B cell (primary cell): Measurements from ENCODE around the gene SIRPA. TPM values are rescaled to one million over a fixed set of nuclear protein-coding genes. Genes with fewer than 3 reads are reported as not detected.

Experiments
- ATAC-seq: fragments of 200-7000 bp; cut with Tn5 transposase; one replicate; pipeline ENCODE4 v1.10.0; 2021; ENCODE audit warnings: low read depth, mild to moderate bottlenecking, moderate number of reproducible peaks, moderate library complexity
- CTCF ChIA-PET: fragments of 350-600 bp; sonication (Branson Sonifier 250); formaldehyde crosslinking; loops from one replicate; lab custom pipeline; 2021; ENCODE audit warnings: antibody characterized with exemption, inconsistent platforms; lab: Charles Lee
- POLR2A ChIA-PET: fragments of 350-600 bp; sonication (Branson Sonifier 250); formaldehyde crosslinking; loops from one replicate; lab custom pipeline; 2021; ENCODE audit warnings: antibody characterized with exemption; lab: Charles Lee
- DNase-seq: peaks from one replicate; pipeline ENCODE4 v3.0.0; 2013
- H2AFZ ChIP-seq: 2 replicates; pipeline ENCODE4 v1.6.1; 2012; ENCODE audit warnings: mild to moderate bottlenecking, low read depth, low read length; ENCODE audit not compliant: insufficient read depth, poor library complexity, severe bottlenecking
- H3K27ac ChIP-seq, 2 donors: 1 replicate in 1 of 2; 2 replicates in 1 of 2; pipeline ENCODE4 v1.5.1; 2012 to 2013; ENCODE audit warnings: low read length in 2 of 2, mild to moderate bottlenecking in 2 of 2, moderate library complexity in 1 of 2
- H3K27me3 ChIP-seq, 4 experiments: fragments of 200-600 bp in 1 of 4; sonication (generic) in 1 of 4; replicated peaks in 1 of 4; 1 replicate in 2 of 4; 2 replicates in 2 of 4; pipeline versions ENCODE4 v1.6.1 to v1.7.0; 2013 to 2016; ENCODE audit warnings: low read length in 3 of 4, mild to moderate bottlenecking in 2 of 4, mixed read lengths in 1 of 4, moderate library complexity in 1 of 4; ENCODE audit not compliant: insufficient read depth in 4 of 4, control insufficient read depth in 3 of 4; ENCODE audit errors: control extremely low read depth in 1 of 4
- H3K36me3 ChIP-seq, 2 experiments: replicated peaks in 1 of 2; 1 replicate in 1 of 2; 2 replicates in 1 of 2; pipeline versions ENCODE4 v1.6.1 to v1.7.1; 2013; ENCODE audit warnings: low read length in 1 of 2; ENCODE audit not compliant: insufficient read depth in 2 of 2, control insufficient read depth in 1 of 2; ENCODE audit errors: control extremely low read depth in 1 of 2, extremely low read depth in 1 of 2
- H3K4me1 ChIP-seq, 2 donors: fragments of 200-600 bp in 1 of 2; sonication (generic) in 1 of 2; 1 replicate in 1 of 2; 2 replicates in 1 of 2; pipeline versions ENCODE4 v1.5.1 to v1.6.1; 2013 to 2017; ENCODE audit warnings: low read length in 2 of 2; ENCODE audit not compliant: control insufficient read depth in 2 of 2, insufficient read depth in 2 of 2
- H3K4me2 ChIP-seq: replicated peaks from 2 replicates; pipeline ENCODE3; 2012; ENCODE audit warnings: mild to moderate bottlenecking, low read depth, low read length; ENCODE audit not compliant: poor library complexity, severe bottlenecking
- H3K4me3 ChIP-seq, 5 experiments: fragments of 200-600 bp in 1 of 5; sonication (generic) in 1 of 5; 1 replicate in 3 of 5; 2 replicates in 2 of 5; pipeline versions ENCODE4 v1.5.1 to v1.7.0; 2011 to 2016; ENCODE audit warnings: low read length in 4 of 5, mild to moderate bottlenecking in 4 of 5, low read depth in 2 of 5, control low read depth in 1 of 5, moderate library complexity in 1 of 5; ENCODE audit not compliant: insufficient read depth in 1 of 5; ENCODE audit errors: control extremely low read depth in 1 of 5, extremely low read depth in 1 of 5
- H3K79me2 ChIP-seq: fragments of 200-600 bp; sonication (generic); one replicate; pipeline ENCODE4 v1.6.0; 2016; ENCODE audit warnings: low read length; ENCODE audit not compliant: control insufficient read depth, insufficient read depth
- H3K9ac ChIP-seq: fragments of 200-600 bp; sonication (generic); 2 replicates; pipeline ENCODE4 v1.6.1; 2017; ENCODE audit warnings: mild to moderate bottlenecking, low read length, moderate library complexity
- H3K9me3 ChIP-seq, 3 donors: one replicate each; pipeline versions ENCODE4 v1.6.1 to v1.7.1; 2013; ENCODE audit warnings: low read length in 2 of 3; ENCODE audit not compliant: control insufficient read depth in 2 of 3, insufficient read depth in 1 of 3; ENCODE audit errors: control extremely low read depth in 1 of 3
- H4K20me1 ChIP-seq: 2 replicates; pipeline ENCODE4 v1.6.0; 2012; ENCODE audit warnings: mild to moderate bottlenecking, low read length; ENCODE audit not compliant: insufficient read depth, control insufficient read depth, poor library complexity, severe bottlenecking
- H3K27ac Mint-ChIP-seq: one replicate; pipeline ENCODE4 v1.8.0; 2021; ENCODE audit warnings: mixed read lengths
- H3K27me3 Mint-ChIP-seq: one replicate; pipeline ENCODE4 v1.8.0; 2021; ENCODE audit warnings: mixed read lengths
- H3K4me1 Mint-ChIP-seq: one replicate; pipeline ENCODE4 v1.8.0; 2021; ENCODE audit warnings: mixed read lengths
- H3K4me3 Mint-ChIP-seq: one replicate; pipeline ENCODE4 v1.8.0; 2021; ENCODE audit warnings: mixed read lengths
- H3K9me3 Mint-ChIP-seq: one replicate; pipeline ENCODE4 v1.8.0; 2022; ENCODE audit warnings: mixed read lengths; ENCODE audit not compliant: insufficient read depth
- EZH2 ChIP-seq: IDR thresholded peaks from 2 replicates; pipeline ENCODE4 v1.6.1; 2012; ENCODE audit warnings: borderline replicate concordance, low read depth, mild to moderate bottlenecking, moderate library complexity, low read length; ENCODE audit not compliant: insufficient read depth, poor library complexity, severe bottlenecking
- WGBS: methylation state at CpG from one replicate; pipeline ENCODE4 v1.1.5; 2013; ENCODE audit warnings: missing lambda C conversion rate; ENCODE audit not compliant: insufficient coverage; 5-methylcytosine and 5-hydroxymethylcytosine counted together
- intact Hi-C: fragments of 100-400 bp; cut with micrococcal nuclease; formaldehyde crosslinking; loops from one replicate; pipeline ENCODE4 v1.10.0; 2022
- polyA plus RNA-seq: library from polyadenylated mRNA; depleted of rRNA; stranded (reverse); fragments of >200 nt; gene quantifications from 2 replicates; pipeline ENCODE4 v1.2.3, GENCODE V29; 2012
- total RNA-seq, 2 donors: library from RNA; stranded (reverse); fragments of 120-200 nt in 1 of 2; gene quantifications; 1 replicate in 1 of 2; 2 replicates in 1 of 2; pipeline versions ENCODE4 v1.2.3 to v1.2.4, GENCODE V29; 2013 to 2022
- TF ChIP-seq, protein P1 (sequence below): fragments of 200-600 bp; IDR thresholded peaks from one replicate; pipeline ENCODE4 v1.8.0; 2022; ENCODE audit warnings: antibody characterized with exemption, mild to moderate bottlenecking

The SIRPA gene
- total and polyA plus RNA-seq, 2 donors (not counting 1 experiment from before 2014, with no cell fraction given): 0.94 to 10.2 TPM

- peaks cover 0 to 19% (median 3%) of the 10 kb centered on the region in 4 experiments for H3K27me3 ChIP-seq
- H3K36me3 ChIP-seq: no peaks in the 10 kb centered on the region
- TF ChIP-seq EZH2: no peak
- TF ChIP-seq, protein P1, sequence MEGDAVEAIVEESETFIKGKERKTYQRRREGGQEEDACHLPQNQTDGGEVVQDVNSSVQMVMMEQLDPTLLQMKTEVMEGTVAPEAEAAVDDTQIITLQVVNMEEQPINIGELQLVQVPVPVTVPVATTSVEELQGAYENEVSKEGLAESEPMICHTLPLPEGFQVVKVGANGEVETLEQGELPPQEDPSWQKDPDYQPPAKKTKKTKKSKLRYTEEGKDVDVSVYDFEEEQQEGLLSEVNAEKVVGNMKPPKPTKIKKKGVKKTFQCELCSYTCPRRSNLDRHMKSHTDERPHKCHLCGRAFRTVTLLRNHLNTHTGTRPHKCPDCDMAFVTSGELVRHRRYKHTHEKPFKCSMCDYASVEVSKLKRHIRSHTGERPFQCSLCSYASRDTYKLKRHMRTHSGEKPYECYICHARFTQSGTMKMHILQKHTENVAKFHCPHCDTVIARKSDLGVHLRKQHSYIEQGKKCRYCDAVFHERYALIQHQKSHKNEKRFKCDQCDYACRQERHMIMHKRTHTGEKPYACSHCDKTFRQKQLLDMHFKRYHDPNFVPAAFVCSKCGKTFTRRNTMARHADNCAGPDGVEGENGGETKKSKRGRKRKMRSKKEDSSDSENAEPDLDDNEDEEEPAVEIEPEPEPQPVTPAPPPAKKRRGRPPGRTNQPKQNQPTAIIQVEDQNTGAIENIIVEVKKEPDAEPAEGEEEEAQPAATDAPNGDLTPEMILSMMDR: no peak
- WGBS: 75% methylated on average over 1 of the region's 2 CpGs
- Mint-ChIP-seq H3K27ac (peak overlapping the region; percentile 11), H3K4me1 (peaks cover 44% of the 10 kb centered on the region), H3K9me3 (no peaks in the 10 kb centered on the region), H3K4me3 (no peak overlapping the region), H3K27me3 (peaks cover 9% of the 10 kb centered on the region)
- no peak overlapping the region for H3K9ac ChIP-seq
- ChIA-PET POLR2A (no interaction called here), CTCF (no interaction called here)
- no peaks in the 10 kb centered on the region for H3K9me3 ChIP-seq
- no peaks in the 10 kb centered on the region for H3K79me2 ChIP-seq
- no peak overlapping the region for H2AFZ ChIP-seq
- H3K4me3 ChIP-seq: no peak overlapping the region
- no peak for ATAC-seq
- H3K4me1 ChIP-seq: peaks cover 32 to 44% of the 10 kb centered on the region in 2 donors
- H3K4me2 ChIP-seq: no peak overlapping the region
- intact Hi-C loops: loop anchor here (10.0 kb wide), 1 partner anchor 175 kb away; no protein-coding TSS in a partner anchor
- H3K27ac ChIP-seq: no peak overlapping the region
- no peaks in the 10 kb centered on the region for H4K20me1 ChIP-seq
- no peak for DNase-seq
Measured at GRCh38 chr20:1949347-1950100, 54.3 kb downstream of the SIRPA start.

- ChIA-PET CTCF (no interaction called here), POLR2A (no interaction called here)
- no peak for DNase-seq
- Histone ChIP-seq H3K27me3 (peaks cover 0 to 10% (median 0%) of the 10 kb centered on the region in 4 experiments), H3K79me2 (no peaks in the 10 kb centered on the region), H3K4me2 (no peak overlapping the region), H3K9ac (no peak overlapping the region), H3K27ac (no peak overlapping the region), H3K9me3 (no peaks in the 10 kb centered on the region), H2AFZ (no peak overlapping the region), H4K20me1 (no peaks in the 10 kb centered on the region), H3K4me3 (no peak overlapping the region), H3K4me1 (peaks cover 42 to 57% of the 10 kb centered on the region in 2 donors), H3K36me3 (no peaks in the 10 kb centered on the region)
- Mint-ChIP-seq H3K9me3 (no peaks in the 10 kb centered on the region), H3K27me3 (peaks cover 9% of the 10 kb centered on the region), H3K4me3 (no peak overlapping the region), H3K27ac (no peak overlapping the region), H3K4me1 (peaks cover 51% of the 10 kb centered on the region)
- ATAC-seq: no peak
- TF ChIP-seq EZH2: no peak
- TF ChIP-seq, protein P1: no peak
- 91% methylated on average over 7 of the region's 7 CpGs for WGBS
- intact Hi-C loops: loop anchor here (10.0 kb wide), 1 partner anchor 176 kb away; no protein-coding TSS in a partner anchor
Measured at GRCh38 chr20:1950836-1951235, 55.6 kb downstream of the SIRPA start.
